Neural cell (in vitro differentiated cells): ENCODE data around the gene LY9. TPM values are rescaled to one million over a fixed set of nuclear protein-coding genes. Genes with fewer than 3 reads are reported as not detected.

Experiments used
- H2AFZ ChIP-seq: fragments of 200-600, 300-800 bp; sonication (generic), shearing (Covaris generic); 2 replicates; pipeline ENCODE4 v1.6.0; 2014; ENCODE audit warnings: low read depth, mild to moderate bottlenecking, antibody characterized with exemption, low read length, moderate library complexity
- H3F3A ChIP-seq: fragments of 200-600 bp; shearing (Covaris generic); 2 replicates; pipeline ENCODE4 v1.6.1; 2016; ENCODE audit warnings: mild to moderate bottlenecking, moderate library complexity, mixed read lengths, antibody characterized with exemption, low read length; ENCODE audit not compliant: insufficient read depth, poor library complexity, severe bottlenecking
- H3K27ac ChIP-seq: fragments of 200-600, 300-800 bp; sonication (generic), shearing (Covaris generic); 2 replicates; pipeline ENCODE4 v1.5.1; 2014; ENCODE audit warnings: mild to moderate bottlenecking, low read length, moderate library complexity
- H3K27me3 ChIP-seq: fragments of 300-800, 200-600 bp; sonication (generic), shearing (Covaris generic); 2 replicates; pipeline ENCODE4 v1.6.0; 2014; ENCODE audit warnings: mild to moderate bottlenecking, low read depth, low read length, moderate library complexity; ENCODE audit not compliant: insufficient read depth
- H3K36me3 ChIP-seq: fragments of 300-800, 200-600 bp; sonication (generic), shearing (Covaris generic); 2 replicates; pipeline ENCODE4 v1.5.1; 2014; ENCODE audit warnings: mild to moderate bottlenecking, antibody characterized with exemption, low read length, moderate library complexity; ENCODE audit not compliant: insufficient read depth
- H3K4me2 ChIP-seq: fragments of 300-800, 200-600 bp; sonication (generic), shearing (Covaris generic); 2 replicates; pipeline ENCODE4 v1.6.0; 2014; ENCODE audit warnings: mild to moderate bottlenecking, low read length
- H3K4me3 ChIP-seq: fragments of 300-800, 200-600 bp; sonication (generic), shearing (Covaris generic); 2 replicates; pipeline ENCODE4 v1.5.1; 2014; ENCODE audit warnings: mild to moderate bottlenecking, low read length, moderate library complexity
- H3K79me2 ChIP-seq: fragments of 200-600 bp; shearing (Covaris generic); replicated peaks from 2 replicates; pipeline ENCODE4 v1.6.0; 2014; ENCODE audit warnings: mild to moderate bottlenecking, low read length, moderate library complexity; ENCODE audit not compliant: insufficient read depth
- H3K9ac ChIP-seq: fragments of 300-800, 200-600 bp; sonication (generic), shearing (Covaris generic); 2 replicates; pipeline ENCODE4 v1.6.1; 2016; ENCODE audit warnings: mild to moderate bottlenecking, low read length, mixed read lengths
- H3K9me2 ChIP-seq: fragments of 200-600 bp; shearing (Covaris generic); 2 replicates; pipeline ENCODE4 v1.6.1; 2016; ENCODE audit warnings: mild to moderate bottlenecking, low read length, mixed read lengths; ENCODE audit not compliant: insufficient read depth
- H3K9me3 ChIP-seq: fragments of 200-600, 300-800 bp; sonication (generic), shearing (Covaris generic); 2 replicates; pipeline ENCODE4 v1.6.1; 2016; ENCODE audit warnings: mild to moderate bottlenecking, mixed run types, low read length, moderate library complexity, mixed read lengths
- H4K20me1 ChIP-seq: fragments of 200-600 bp; shearing (Covaris generic); 2 replicates; pipeline ENCODE4 v1.6.1; 2016; ENCODE audit warnings: mild to moderate bottlenecking, mixed run types; ENCODE audit not compliant: insufficient read depth
- CTCF ChIP-seq: fragments of 450-650 bp; IDR thresholded peaks from 2 replicates; pipeline ENCODE4 v1.5.1; 2014; ENCODE audit warnings: antibody characterized with exemption, mild to moderate bottlenecking, moderate library complexity; ENCODE audit not compliant: poor library complexity, severe bottlenecking
- EP300 ChIP-seq: fragments of 450-650 bp; conservative IDR thresholded peaks from 2 replicates; pipeline ENCODE4 v1.6.1; 2014; ENCODE audit warnings: antibody characterized with exemption, mild to moderate bottlenecking, moderate library complexity; ENCODE audit not compliant: poor library complexity, severe bottlenecking
- EZH2 ChIP-seq: fragments of 200-600, 300-800 bp; shearing (Covaris generic), sonication (generic); IDR thresholded peaks from 2 replicates; pipeline ENCODE4 v1.6.1; 2014; ENCODE audit warnings: antibody characterized with exemption, low read length, borderline replicate concordance, mild to moderate bottlenecking; ENCODE audit not compliant: insufficient read depth, poor library complexity, severe bottlenecking
- MXI1 ChIP-seq: fragments of 450-650 bp; conservative IDR thresholded peaks from 2 replicates; pipeline ENCODE4 v1.6.1; 2014; ENCODE audit warnings: antibody characterized with exemption, mild to moderate bottlenecking; ENCODE audit not compliant: poor library complexity, severe bottlenecking
- POLR2AphosphoS5 ChIP-seq: IDR thresholded peaks from 2 replicates; pipeline ENCODE4 v1.6.1; 2012
- RAD21 ChIP-seq: fragments of 450-650 bp; conservative IDR thresholded peaks from 2 replicates; pipeline ENCODE4 v1.6.1; 2014; ENCODE audit warnings: antibody characterized with exemption, mild to moderate bottlenecking, moderate library complexity
- REST ChIP-seq: IDR thresholded peaks from 2 replicates; pipeline ENCODE4 v1.6.1; 2012; ENCODE audit warnings: borderline replicate concordance
- SMC3 ChIP-seq: fragments of 450-650 bp; conservative IDR thresholded peaks from 2 replicates; pipeline ENCODE4 v1.6.1; 2014; ENCODE audit warnings: antibody characterized with exemption, mild to moderate bottlenecking, moderate library complexity; ENCODE audit not compliant: poor library complexity
- TAF1 ChIP-seq: IDR thresholded peaks from 2 replicates; pipeline ENCODE4 v1.6.1; 2012; ENCODE audit warnings: low read depth
- polyA plus RNA-seq: library from polyadenylated mRNA; depleted of rRNA; stranded (reverse); fragments of >200 nt; gene quantifications from 2 replicates; pipeline ENCODE4 v1.2.3, GENCODE V29; 2014

The LY9 gene
- polyA plus RNA-seq, 1 donor from 2014 or later: not detected

- H3K9ac ChIP-seq: no peak overlapping the region
- H3K27ac ChIP-seq: no peak overlapping the region
- no peaks in the 10 kb centered on the region for H4K20me1 ChIP-seq
- no peaks in the 10 kb centered on the region for H3K9me2 ChIP-seq
- H3K36me3 ChIP-seq: no peaks in the 10 kb centered on the region
- H3K9me3 ChIP-seq: no peaks in the 10 kb centered on the region
- H2AFZ ChIP-seq: no peak overlapping the region
- TF ChIP-seq RAD21 (no peak), SMC3 (no peak), EZH2 (no peak), REST (no peak), MXI1 (no peak), POLR2AphosphoS5 (no peak), CTCF (no peak), TAF1 (no peak)
- no peaks in the 10 kb centered on the region for H3K27me3 ChIP-seq
- H3K79me2 ChIP-seq: no peaks in the 10 kb centered on the region
- H3F3A ChIP-seq: no peaks in the 10 kb centered on the region
- no peak overlapping the region for H3K4me2 ChIP-seq
- no peak overlapping the region for H3K4me3 ChIP-seq
These were observed 10.8 kb downstream of the LY9 start for GRCh38 chr1:160806784-160807183.

GRCh38 chr1:160807247-160807646 is 11.3 kb downstream of the LY9 start:
- H4K20me1 ChIP-seq: no peaks in the 10 kb centered on the region
- no peak overlapping the region for H3K4me2 ChIP-seq
- H3F3A ChIP-seq: no peaks in the 10 kb centered on the region
- no peak overlapping the region for H3K4me3 ChIP-seq
- H3K79me2 ChIP-seq: no peaks in the 10 kb centered on the region
- H3K36me3 ChIP-seq: no peaks in the 10 kb centered on the region
- no peak overlapping the region for H2AFZ ChIP-seq
- no peak overlapping the region for H3K9ac ChIP-seq
- TF ChIP-seq MXI1: no peak
- no peak for TF ChIP-seq TAF1
- no peak for TF ChIP-seq POLR2AphosphoS5
- TF ChIP-seq RAD21: no peak
- TF ChIP-seq EP300: no peak
- TF ChIP-seq CTCF: no peak
- no peak for TF ChIP-seq SMC3
- TF ChIP-seq REST: no peak
- no peak for TF ChIP-seq EZH2
- no peak overlapping the region for H3K27ac ChIP-seq
- no peaks in the 10 kb centered on the region for H3K9me3 ChIP-seq
- H3K27me3 ChIP-seq: no peaks in the 10 kb centered on the region
- no peaks in the 10 kb centered on the region for H3K9me2 ChIP-seq
